ENCODE measurements around the gene PLD2.
"Not testable (repeated sequence)": the region's sequence is repeated elsewhere in the genome, so short reads cannot be mapped to it uniquely, and the experiment has no call there.

The PLD2 gene

DNA sequence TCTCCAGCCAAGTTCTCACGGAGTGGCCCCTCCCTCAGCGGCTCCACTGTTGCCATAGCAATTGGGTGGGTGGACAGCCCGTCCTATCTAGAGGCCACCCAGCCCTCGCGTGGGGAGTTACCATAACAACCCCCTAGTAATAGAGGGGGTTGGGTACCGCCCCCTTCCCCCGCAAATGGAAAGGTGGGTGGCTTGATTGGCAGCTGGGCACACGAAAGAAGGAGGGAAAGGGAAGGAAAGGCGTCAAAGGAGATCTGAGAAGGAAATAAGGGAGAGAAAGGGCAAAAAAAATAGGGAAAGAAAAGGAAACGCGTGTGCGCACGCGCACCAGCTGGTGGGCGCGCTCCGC is 25.9 kb downstream of the PLD2 start:
- DNase-seq (ENCODE audit: low read depth, low spot score) = not testable (repeated sequence)
- H3K4me3 ChIP-seq (ENCODE audit: low read length) = peak overlapping the region; percentile 56

DNA sequence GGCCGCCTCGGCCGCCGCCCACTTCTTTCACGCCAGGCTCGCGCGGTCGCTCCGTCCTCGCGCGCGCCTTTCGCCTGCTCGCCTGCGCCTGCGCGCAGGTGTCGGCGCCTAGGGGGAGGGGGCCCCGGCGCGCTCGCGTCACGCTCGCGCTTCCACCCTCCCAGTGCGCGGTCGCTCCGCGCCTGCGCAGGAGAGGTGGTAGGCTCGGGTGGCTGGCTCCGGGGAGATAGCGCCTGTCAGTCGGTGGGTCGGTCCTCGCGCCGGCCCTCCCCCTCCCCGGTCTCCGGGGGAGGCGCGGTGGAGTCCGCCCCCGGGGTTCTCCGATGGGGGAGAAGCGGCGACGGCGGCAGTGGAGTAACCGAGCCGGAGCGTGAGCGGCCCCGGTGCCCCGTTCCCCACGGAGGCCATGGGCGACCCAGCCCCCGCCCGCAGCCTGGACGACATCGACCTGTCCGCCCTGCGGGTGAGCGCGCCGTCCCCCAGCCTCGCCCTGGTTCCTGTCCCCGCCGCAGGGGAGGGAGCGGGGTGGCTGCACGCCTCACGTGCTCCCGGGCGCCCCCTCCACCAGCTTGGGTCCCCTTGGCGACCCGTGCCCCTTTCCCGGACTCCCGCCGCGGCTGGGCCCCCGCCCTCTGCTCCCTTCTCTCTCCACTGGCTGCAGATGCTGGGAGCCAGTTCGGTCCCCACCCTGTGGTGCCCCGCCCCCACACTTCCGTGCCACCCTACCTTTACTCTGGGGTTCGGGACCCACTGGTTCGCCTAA is 26.4 kb downstream of the PLD2 start, which contains the start of gene MINK1:
Gene MINK1 (plus strand): TSS at position 163 of the 763 bp plus-strand sequence. CDS start 244 bp downstream, at position 407.
- peak; percentile 89 for DNase-seq (ENCODE audit: low read depth, low spot score)
- peak within 1 kb of the TSS; percentile 56 for H3K4me3 ChIP-seq (ENCODE audit: low read length)

DNA sequence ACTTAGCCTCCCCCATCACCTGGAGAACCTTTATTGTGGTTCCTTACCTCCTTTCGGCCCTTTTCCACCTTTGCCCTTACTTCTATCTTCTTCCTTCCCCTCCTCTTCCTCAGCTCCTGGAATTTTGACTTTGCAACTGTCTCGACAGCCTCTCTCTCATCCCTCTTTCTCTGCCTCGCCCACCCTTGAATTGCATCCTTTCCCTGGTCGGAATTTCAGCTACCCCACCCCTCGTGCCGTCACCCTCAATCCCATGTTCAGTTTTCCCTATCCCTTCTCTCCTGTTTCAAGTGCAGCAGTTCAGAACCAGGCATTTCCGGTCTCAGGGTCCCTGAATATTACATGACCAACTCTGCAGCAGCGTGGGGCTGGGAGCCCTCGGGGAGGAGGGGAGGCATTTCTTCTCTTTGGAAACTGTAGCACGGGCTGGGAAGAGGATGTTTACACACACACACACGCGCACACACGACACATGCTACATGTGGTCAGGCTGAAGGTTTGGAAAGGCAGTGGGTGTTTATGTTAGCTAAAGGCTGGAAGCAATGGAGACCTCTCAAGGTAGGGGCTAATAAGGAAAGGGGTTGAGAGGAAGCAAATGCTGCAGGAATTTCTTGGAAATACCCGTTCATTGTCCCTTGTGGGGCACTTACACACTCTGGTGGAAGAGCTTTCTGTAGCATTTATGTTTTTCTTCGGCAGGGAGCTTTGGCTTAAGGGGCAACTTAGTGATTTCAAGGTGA is 27.2 kb downstream of the PLD2 start:
- peak overlapping the region; percentile 56 for H3K4me3 ChIP-seq (ENCODE audit: low read length)
- DNase-seq (ENCODE audit: low read depth, low spot score) = no peak

DNA sequence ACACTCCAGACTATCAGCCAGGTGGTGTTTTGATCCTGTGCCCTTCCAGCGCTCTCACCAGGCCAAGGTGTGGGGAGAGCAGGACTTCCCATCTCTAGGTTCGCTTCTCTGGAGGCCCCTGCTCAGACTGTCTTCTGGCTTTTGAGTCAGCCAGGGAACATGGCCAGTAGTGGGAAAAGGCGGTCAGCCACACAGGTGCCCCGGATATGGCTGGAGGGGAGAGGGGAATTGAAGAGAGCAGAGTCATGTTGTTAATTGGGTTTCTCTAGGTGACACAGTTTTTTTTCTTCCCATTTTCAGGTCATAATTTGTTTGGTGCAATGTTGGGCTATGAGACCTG is 27.7 kb downstream of the PLD2 start:
- DNase-seq (ENCODE audit: low read depth, low spot score) = no peak
- no peak overlapping the region for H3K4me3 ChIP-seq (ENCODE audit: low read length)

DNA sequence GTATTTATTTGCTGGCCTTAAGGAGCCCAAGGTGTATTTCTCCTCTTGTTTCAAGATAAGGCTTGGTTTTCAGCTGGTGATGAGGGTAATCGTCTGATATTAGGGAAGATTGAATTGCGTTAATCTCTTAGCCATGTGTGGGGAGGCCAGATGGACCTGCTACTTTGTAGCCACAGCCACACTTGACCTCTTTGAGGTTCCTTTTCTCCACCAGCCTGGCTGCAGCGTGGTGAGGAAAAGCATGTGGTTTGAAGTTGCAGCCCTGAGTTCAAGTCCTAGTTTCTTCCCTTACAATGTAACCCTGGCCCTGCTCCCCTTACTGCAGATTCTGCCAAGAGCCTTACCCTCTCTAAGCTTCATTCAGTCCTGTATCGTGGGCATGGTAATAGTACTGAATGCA is 29.3 kb downstream of the PLD2 start:
- H3K4me3 ChIP-seq (ENCODE audit: low read length) = no peak overlapping the region
- no peak for DNase-seq (ENCODE audit: low read depth, low spot score)

DNA sequence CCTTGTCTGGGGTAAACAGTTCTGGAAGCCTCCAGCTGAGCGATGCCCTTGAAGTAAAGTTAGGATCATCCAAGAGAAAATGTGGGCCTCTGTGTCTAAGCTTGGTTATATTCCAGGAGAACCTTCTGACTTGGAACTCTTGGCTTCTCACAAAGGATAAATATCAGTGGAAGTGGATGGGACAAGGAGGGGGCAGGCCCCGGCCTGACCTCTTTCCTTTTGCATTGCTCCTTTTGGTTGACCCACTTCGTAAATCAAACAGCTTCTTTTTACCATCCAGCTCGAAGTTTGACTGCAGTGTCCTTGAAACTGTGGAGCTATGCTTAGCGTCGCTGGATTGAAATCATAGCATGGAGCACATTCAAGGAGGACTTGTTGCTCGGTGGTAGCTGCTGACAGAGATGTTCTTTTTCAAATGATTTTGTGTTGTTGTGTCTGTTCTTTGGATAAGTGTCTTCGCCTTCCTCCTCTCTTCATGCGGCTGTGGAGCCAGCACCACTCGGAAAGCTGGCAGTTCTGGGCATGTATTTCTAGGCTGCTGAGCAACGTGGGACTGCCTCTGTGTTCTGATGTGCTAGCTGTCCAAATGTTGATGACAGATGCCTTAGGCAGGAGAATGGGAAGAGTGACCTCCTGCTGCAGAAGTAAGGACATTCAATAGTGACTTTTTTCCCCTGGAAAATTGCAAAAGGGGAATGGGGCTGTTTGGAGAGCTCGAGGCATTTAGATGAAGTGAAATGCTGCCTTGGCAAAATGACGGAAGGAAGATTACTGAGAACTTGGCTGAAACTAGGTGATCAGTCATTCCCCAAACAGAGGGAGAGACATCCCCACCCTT is 30.7 kb downstream of the PLD2 start:
- DNase-seq (ENCODE audit: low read depth, low spot score) = no peak
- no peak overlapping the region for H3K4me3 ChIP-seq (ENCODE audit: low read length)

DNA sequence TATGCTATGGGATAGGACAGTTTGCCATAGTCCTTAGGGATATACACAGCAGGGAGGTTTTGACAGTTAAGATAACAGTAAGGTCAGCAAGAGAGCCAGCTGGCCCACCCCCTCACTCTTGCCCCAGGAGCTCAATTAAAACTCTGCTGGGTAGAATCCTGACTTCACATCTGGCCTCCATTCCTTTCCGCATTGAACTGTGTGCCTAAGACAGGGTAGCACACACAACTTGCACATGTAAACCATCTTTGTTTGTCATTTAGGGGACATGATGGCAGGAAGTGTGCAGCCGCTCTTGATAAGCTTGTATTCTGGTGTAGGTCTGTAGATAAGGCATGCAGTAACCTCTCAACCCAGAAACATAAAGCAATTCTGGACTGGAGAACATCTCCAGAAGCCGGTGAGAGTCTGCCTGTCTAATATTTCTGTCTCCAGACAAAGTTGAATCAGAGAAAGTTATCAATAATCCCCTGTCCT is 31.4 kb downstream of the PLD2 start:
- no peak overlapping the region for H3K4me3 ChIP-seq (ENCODE audit: low read length)
- no peak for DNase-seq (ENCODE audit: low read depth, low spot score)

DNA sequence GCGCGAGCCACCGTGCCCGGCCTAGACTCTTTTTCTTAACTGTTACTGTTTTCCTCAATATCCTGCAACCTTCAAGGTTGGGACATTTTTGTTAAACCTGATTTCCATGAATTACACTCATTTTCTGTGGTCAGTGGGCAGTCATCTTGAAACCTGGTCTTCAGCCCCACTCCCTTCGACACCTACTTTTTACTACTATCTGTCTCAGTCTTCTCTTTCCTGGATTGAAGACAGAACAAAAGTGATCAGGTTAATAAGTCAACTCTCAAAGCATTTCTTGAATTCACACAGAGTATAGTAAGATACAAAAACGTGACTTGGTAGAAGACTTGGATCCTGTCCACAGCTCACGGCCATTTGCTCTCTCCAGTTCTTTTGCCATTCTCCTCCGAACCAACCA is 32.3 kb downstream of the PLD2 start:
- DNase-seq (ENCODE audit: low read depth, low spot score) = no peak
- H3K4me3 ChIP-seq (ENCODE audit: low read length) = no peak overlapping the region

DNA sequence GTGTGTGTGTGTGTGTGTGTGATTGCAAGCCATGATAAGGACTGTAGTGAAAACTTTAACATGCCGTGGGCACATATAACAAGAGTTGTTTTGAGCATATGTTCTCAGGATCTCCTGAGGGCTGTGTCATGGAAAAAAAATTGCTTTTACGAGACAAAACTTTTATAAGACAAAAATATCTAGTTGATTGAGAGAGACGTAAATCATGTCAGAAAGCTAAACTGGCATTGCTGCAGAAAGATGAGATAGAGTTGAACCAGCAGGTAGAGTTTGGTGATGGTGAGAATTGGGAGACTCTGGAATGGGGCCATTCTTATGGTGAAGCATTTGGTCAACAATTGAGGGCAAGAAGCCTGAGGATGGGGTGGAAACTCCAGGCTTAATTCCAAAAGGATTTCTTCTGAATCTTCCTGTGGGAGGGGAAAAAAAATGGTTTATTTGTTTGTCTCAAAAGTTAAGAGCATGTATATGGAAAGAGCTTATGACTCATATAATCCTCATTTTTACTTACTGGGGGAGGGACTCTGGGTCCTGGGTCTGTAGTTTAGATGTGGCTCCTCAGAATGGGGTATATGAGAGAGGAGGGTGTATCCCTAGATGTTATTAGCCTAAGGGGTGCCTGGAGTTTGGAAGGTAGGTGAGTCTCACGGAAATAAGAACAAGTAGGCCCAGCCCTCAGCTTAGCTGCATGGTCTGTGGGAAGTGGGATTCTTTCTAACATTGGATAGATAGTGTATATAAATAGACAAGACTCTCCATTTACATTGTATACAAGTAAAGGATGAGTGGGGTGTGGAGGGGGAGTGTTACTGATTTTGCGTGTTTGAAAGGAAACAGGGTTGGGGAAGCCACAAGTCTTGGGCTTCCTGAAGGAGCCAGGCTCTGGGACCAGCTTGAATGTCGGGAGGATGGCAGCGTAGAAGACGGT is 33.3 kb downstream of the PLD2 start:
- DNase-seq (ENCODE audit: low read depth, low spot score) = no peak
- H3K4me3 ChIP-seq (ENCODE audit: low read length) = no peak overlapping the region

DNA sequence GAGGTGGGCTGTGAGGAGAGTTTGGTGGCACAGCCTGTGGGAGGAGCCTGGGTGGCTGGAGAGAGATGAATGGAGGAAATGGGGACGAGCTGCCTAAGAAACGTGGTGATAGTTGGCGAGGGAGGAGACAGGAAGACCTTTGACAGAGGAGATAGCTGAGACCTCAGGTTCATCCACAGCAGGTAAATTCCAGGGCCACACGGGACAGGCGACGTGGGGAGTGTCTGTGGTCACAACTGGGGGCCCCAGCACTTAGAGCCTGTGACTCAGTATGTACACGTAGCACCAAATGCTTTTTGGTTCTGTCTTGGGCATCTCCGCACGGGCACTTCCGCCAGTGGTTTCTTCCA is 33.9 kb downstream of the PLD2 start:
- no peak for DNase-seq (ENCODE audit: low read depth, low spot score)
- no peak overlapping the region for H3K4me3 ChIP-seq (ENCODE audit: low read length)

DNA sequence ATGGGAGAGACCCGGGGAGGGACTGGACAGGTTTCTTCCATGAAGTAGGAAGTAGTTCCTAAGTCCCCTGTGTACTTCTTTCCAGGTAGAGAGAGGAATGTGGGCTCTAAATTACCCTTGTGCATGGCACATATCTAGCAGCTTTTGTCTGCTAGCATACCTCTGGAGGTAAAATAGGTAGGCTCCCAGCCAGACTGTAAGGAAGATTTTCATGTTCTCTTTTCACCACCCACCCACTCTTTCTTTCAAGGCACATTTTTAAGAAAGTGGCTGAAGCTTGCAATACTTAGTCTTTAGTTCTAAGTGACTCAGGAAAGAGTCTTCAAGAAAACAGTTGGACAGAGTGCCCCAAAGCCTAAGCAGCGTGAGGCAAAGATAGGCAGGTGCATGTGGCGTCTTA is 35.4 kb downstream of the PLD2 start:
- no peak overlapping the region for H3K4me3 ChIP-seq (ENCODE audit: low read length)
- DNase-seq (ENCODE audit: low read depth, low spot score) = no peak

DNA sequence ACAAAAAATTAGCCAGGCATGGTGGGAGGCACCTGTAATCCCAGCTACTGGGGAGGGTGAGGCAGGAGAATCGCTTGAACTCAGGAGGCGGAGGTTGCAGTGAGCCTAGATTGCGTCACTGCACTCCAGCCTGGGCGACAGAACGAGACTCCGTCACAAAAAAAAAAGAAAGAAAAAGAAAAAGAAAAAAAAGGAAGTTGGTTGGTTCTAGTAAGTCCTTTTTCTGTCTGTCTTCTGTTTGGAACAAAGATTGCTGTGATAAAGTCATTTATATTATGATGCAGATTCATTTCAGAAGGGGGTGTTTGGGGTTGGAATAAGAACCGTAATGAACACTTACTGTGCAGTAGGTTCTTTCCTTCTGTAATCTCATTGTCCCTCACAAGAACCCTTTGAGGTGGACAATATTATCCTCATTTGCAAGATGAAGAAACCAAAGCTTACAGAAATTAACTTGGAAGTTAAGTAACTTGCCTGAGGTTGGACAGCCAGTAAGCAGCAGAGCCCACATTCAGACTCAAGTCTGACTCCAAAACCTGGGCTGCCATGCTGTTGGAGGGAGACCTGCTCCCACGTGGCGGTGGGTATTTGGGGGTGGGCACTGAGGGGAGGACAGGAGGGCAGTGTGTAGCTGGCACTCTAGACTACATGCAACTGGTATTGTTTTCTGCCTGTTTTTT is 36.5 kb downstream of the PLD2 start:
- no peak for DNase-seq (ENCODE audit: low read depth, low spot score)

DNA sequence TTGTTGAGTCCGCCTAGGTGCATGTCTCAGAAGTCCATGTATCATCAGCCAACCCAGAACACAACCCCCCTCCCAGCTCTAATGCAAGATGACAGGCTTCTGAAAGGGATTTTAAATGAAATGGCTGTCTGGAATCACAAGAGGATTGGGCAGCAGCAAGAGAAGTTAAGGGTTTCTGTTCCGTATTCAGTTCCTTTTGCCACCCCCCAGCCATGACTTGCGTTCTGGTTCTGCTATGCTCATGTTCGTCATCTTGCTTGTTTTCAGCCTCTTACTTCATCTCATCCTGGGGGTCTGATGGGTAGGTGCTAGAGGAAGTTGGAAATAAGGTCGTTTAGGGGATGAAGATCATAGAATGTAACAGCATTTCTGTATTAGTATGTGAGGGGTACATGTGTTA is 38.2 kb downstream of the PLD2 start:
- H3K4me3 ChIP-seq (ENCODE audit: low read length) = no peak overlapping the region
- no peak for DNase-seq (ENCODE audit: low read depth, low spot score)

More for the DNA sequence above, 36.5 kb downstream of the PLD2 start:
- H3K4me3 ChIP-seq (ENCODE audit: low read length) = no peak overlapping the region

DNA sequence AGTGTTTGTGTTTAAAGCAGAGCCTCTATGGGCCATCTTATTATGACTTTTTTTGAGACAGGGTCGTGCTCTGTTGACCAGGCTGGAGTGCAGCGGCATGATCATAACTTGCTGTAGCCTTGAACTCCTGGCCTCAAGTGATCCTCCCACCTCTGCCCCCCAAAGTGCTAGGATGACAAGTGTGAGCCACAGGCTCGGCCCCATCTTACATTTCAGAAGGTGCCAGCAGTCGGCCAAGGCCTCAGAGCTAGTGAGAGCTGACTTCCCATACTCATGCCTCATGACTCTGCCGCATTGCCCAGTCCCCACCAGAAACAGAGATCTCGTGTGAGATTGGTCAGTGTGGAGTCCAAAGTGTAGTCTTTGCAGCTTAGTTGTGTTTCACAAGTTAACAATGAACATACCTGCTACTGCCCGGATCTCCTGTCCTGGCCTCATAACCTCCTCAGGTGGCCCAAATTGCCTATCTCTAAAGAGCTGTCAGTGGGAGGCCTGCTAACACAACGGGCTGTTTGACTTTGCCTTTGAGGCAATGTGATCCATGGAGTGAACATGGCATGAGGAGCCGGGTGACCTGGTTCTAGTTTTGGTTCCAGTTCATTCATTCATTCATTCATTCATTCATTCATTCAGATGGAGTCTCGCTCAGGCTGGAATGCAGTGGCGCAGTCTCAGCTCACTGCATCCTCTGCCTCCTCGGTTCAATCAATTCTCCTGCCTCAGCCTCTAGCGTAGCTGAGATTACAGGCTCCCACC is 39.9 kb downstream of the PLD2 start:
- no peak for DNase-seq (ENCODE audit: low read depth, low spot score)
- no peak overlapping the region for H3K4me3 ChIP-seq (ENCODE audit: low read length)

DNA sequence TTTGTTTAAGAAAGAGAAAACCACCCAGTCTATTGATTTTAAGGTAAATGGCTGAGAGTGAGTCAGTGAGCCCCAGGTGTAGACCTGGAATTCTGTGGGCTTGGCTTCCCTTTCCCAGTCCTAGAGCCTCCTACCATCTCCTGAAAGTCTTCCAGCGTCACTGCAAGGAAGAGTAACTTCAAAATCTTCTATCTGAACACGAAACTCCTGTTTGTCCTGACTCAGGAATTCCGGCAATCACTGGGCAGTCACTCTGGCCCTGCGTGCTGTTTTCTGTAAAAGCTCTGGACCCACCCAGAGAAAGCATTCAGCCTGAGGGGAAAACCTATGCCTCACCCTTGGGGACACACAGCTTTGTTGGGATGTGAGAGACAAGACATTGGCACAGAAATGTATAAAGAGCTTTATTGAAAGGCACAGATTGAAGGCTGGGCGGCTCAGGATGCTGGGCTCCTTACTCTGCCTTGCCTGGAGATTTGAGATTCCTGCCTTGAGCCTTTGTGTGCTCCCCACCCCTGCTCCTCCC is 42.1 kb downstream of the PLD2 start:
- DNase-seq (ENCODE audit: low read depth, low spot score) = no peak
- H3K4me3 ChIP-seq (ENCODE audit: low read length) = no peak overlapping the region

DNA sequence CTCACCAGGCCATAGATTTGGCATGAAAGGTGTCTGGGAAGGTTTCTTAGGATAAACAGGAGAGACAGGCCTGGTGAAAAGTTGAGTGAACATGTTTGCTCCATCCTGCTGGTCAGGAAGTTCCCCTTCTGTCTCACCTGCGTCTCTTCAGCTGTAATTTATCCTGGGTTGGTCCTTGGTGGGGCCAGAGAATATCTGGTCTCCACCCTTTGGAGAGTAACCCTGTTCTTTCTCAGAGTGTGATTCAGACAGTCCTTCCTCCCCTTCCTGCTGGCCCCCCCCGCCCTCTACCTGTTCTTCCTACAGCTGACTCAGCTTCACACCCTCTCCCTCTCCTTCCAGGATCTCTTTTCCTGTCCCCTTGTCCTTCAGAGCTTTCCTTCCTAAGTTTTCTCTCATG is 43.3 kb downstream of the PLD2 start:
- no peak for DNase-seq (ENCODE audit: low read depth, low spot score)
- H3K4me3 ChIP-seq (ENCODE audit: low read length) = no peak overlapping the region

DNA sequence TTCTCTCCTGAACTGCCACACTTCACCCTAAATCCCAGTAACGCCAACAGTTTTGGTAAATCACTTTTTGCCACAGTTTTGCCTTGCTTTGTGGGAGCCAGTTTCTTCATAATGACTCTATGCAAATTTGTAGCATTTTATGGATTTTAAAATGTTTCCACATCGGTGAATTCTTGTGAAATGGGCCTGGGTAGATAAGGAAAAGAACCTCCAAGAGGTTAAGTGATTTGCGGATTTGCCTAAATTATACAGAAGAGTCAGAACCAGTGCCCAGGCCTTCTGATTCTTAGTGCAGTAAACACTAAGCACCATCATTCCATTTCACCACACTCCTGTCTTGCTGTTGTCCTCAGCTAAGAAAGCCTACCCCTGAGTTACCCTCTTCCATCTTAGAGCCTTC is 44.1 kb downstream of the PLD2 start:
- H3K4me3 ChIP-seq (ENCODE audit: low read length) = no peak overlapping the region
- DNase-seq (ENCODE audit: low read depth, low spot score) = no peak
